Immature natural killer cell (primary cell): ENCODE measurements around the gene GUCD1. TPM values are rescaled to one million over a fixed set of nuclear protein-coding genes. Genes with fewer than 3 reads are reported as not detected.
"Not testable (repeated sequence)": the region's sequence is repeated elsewhere in the genome, so short reads cannot be mapped to it uniquely, and the experiment has no call there.

ENCODE experiments used
- DNase-seq, 3 donors: peaks; one replicate each; pipeline ENCODE4 v3.0.0; 2022; ENCODE audit warnings: mixed read lengths in 1 of 3
- H3K27ac Mint-ChIP-seq, 6 donors: one replicate each; pipeline ENCODE4 v1.8.0; 2020; ENCODE audit warnings: mixed read lengths in 6 of 6, mild to moderate bottlenecking in 5 of 6, inconsistent platforms in 4 of 6, moderate library complexity in 3 of 6
- H3K27me3 Mint-ChIP-seq, 3 donors: one replicate each; pipeline ENCODE4 v1.8.0; 2020 to 2021; ENCODE audit warnings: low read depth in 3 of 3, mild to moderate bottlenecking in 3 of 3, mixed read lengths in 3 of 3, moderate library complexity in 3 of 3, inconsistent platforms in 1 of 3
- H3K36me3 Mint-ChIP-seq, 3 donors: one replicate each; pipeline ENCODE4 v1.8.0; 2020; ENCODE audit warnings: mixed read lengths in 3 of 3, inconsistent platforms in 2 of 3, mild to moderate bottlenecking in 2 of 3
- H3K4me1 Mint-ChIP-seq, 2 donors: one replicate each; pipeline ENCODE4 v1.8.0; 2020; ENCODE audit warnings: inconsistent platforms in 2 of 2, mild to moderate bottlenecking in 2 of 2, mixed read lengths in 2 of 2, moderate library complexity in 1 of 2
- H3K4me3 Mint-ChIP-seq, 5 donors: one replicate each; pipeline ENCODE4 v1.8.0; 2020; ENCODE audit warnings: mild to moderate bottlenecking in 5 of 5, mixed read lengths in 5 of 5, inconsistent platforms in 3 of 5, moderate library complexity in 3 of 5
- H3K9me3 Mint-ChIP-seq, 6 donors: one replicate each; pipeline ENCODE4 v1.8.0; 2020; ENCODE audit warnings: mild to moderate bottlenecking in 6 of 6, mixed read lengths in 6 of 6, inconsistent platforms in 4 of 6, moderate library complexity in 3 of 6
- polyA plus RNA-seq, 3 donors: library from polyadenylated mRNA; unstranded; fragments of 300-500 nt; fragmentation: Illumina TruSeq; gene quantifications; one replicate each; pipeline ENCODE4 v1.2.3, GENCODE V29; 2021

The GUCD1 gene
- polyA plus RNA-seq = 10 to 100 TPM; 41.1 to 65.1 (median 64.1) TPM

GRCh38 chr22:24554313-24555164, at the start of gene GUCD1:
TSS of gene GUCD1 (minus strand) at chr22:24555138. CDS start at chr22:24554991, 147 bp downstream.
- Mint-ChIP-seq H3K27me3 (peaks cover 4 to 11% (median 6%) of the 10 kb centered on the region in 3 donors), H3K4me3 (peak within 1 kb of the TSS; percentile 94 to 98 (median 97)), H3K4me1 (peaks cover 58 to 74% of the 10 kb centered on the region in 2 donors), H3K9me3 (no peaks in the 10 kb centered on the region), H3K27ac (peak within 1 kb of the TSS; percentile 95 to 99 (median 97)), H3K36me3 (peaks cover 0 to 22% (median 0%) of the 10 kb centered on the region in 3 donors)
- peak in 2 of 3 donors; percentile 24 to 29 for DNase-seq

- not testable (repeated sequence) for H3K27me3 Mint-ChIP-seq, H3K36me3 Mint-ChIP-seq, H3K9me3 Mint-ChIP-seq
- Mint-ChIP-seq H3K4me1 (peaks cover 44% of the 10 kb centered on the region in 2 donors), H3K27ac (peak overlapping the region; percentile 67 to 91 (median 84)), H3K4me3 (peak overlapping the region; percentile 65 to 78 (median 72))
- DNase-seq = peak; percentile 34 to 38 (median 38)
Observed at GRCh38 chr22:24603770-24604629, 49.1 kb upstream of the GUCD1 start.

- H3K27me3 Mint-ChIP-seq, H3K9me3 Mint-ChIP-seq, DNase-seq, H3K36me3 Mint-ChIP-seq: not testable (repeated sequence)
- H3K4me3 Mint-ChIP-seq = peak within 1 kb of the TSS; percentile 68 to 78 (median 72)
- peak within 1 kb of the TSS; percentile 67 to 91 (median 84) for H3K27ac Mint-ChIP-seq
- H3K4me1 Mint-ChIP-seq = peaks cover 44% of the 10 kb centered on the region in 2 donors
Observed at GRCh38 chr22:24602847-24603769, 48.2 kb upstream of the GUCD1 start, which contains the start of gene GGT1. TSS of gene GGT1 (plus strand) at chr22:24603193. CDS start at chr22:24611082, 7,889 bp downstream.

- DNase-seq, H3K9me3 Mint-ChIP-seq, H3K27me3 Mint-ChIP-seq, H3K36me3 Mint-ChIP-seq: not testable (repeated sequence)
- H3K27ac Mint-ChIP-seq = peak overlapping the region in 1 of 6 donors; percentile 83
- peak overlapping the region in 1 of 5 donors; percentile 8 for H3K4me3 Mint-ChIP-seq
- peaks cover 44% of the 10 kb centered on the region in 2 donors for H3K4me1 Mint-ChIP-seq
Observed at GRCh38 chr22:24602105-24602749, 47.3 kb upstream of the GUCD1 start.

GRCh38 chr22:24601217-24602104, 46.5 kb upstream of the GUCD1 start:
- Mint-ChIP-seq H3K4me1 (peaks cover 44% of the 10 kb centered on the region in 2 donors), H3K4me3 (peak overlapping the region in 4 of 5 donors; percentile 18 to 42 (median 38)), H3K36me3 (no peaks in the 10 kb centered on the region), H3K27ac (peak overlapping the region in 4 of 6 donors; percentile 32 to 83 (median 56)), H3K27me3 (peaks cover 0 to 3% (median 1%) of the 10 kb centered on the region in 3 donors), H3K9me3 (no peaks in the 10 kb centered on the region)
- DNase-seq = peak; percentile 30 to 44 (median 35)

GRCh38 chr22:24599958-24600715, 45.2 kb upstream of the GUCD1 start:
- peak overlapping the region in 2 of 6 donors; percentile 46 to 69 for H3K27ac Mint-ChIP-seq

GRCh38 chr22:24599514-24599913, 44.6 kb upstream of the GUCD1 start:
- DNase-seq = no peak
- Mint-ChIP-seq H3K9me3 (no peaks in the 10 kb centered on the region), H3K27ac (peak overlapping the region in 4 of 6 donors; percentile 36 to 62 (median 46))

More at GRCh38 chr22:24599958-24600715, 45.2 kb upstream of the GUCD1 start:
- not testable (repeated sequence) for H3K36me3 Mint-ChIP-seq, H3K27me3 Mint-ChIP-seq, H3K4me3 Mint-ChIP-seq, H3K9me3 Mint-ChIP-seq, DNase-seq
- peaks cover 44% of the 10 kb centered on the region in 2 donors for H3K4me1 Mint-ChIP-seq

GRCh38 chr22:24597076-24597475, 42.1 kb upstream of the GUCD1 start:
- not testable (repeated sequence) for H3K36me3 Mint-ChIP-seq, H3K9me3 Mint-ChIP-seq, H3K27me3 Mint-ChIP-seq, H3K27ac Mint-ChIP-seq, H3K4me3 Mint-ChIP-seq, DNase-seq
- peaks cover 28 to 32% of the 10 kb centered on the region in 2 donors for H3K4me1 Mint-ChIP-seq

More at GRCh38 chr22:24599514-24599913, 44.6 kb upstream of the GUCD1 start:
- Mint-ChIP-seq H3K4me1 (peaks cover 42 to 43% of the 10 kb centered on the region in 2 donors), H3K27me3 (peaks cover 0 to 5% (median 1%) of the 10 kb centered on the region in 3 donors), H3K4me3 (peak overlapping the region in 1 of 5 donors; percentile 2), H3K36me3 (no peaks in the 10 kb centered on the region)

- H3K27ac Mint-ChIP-seq = peak overlapping the region in 1 of 6 donors; percentile 38
Observed at GRCh38 chr22:24595863-24596262, 40.9 kb upstream of the GUCD1 start.

GRCh38 chr22:24595228-24595627, 40.3 kb upstream of the GUCD1 start:
- Mint-ChIP-seq H3K27me3 (peaks cover 0 to 2% (median 2%) of the 10 kb centered on the region in 3 donors), H3K4me3 (no peak overlapping the region), H3K4me1 (peaks cover 12 to 19% of the 10 kb centered on the region in 2 donors), H3K36me3 (no peaks in the 10 kb centered on the region), H3K27ac (no peak overlapping the region), H3K9me3 (no peaks in the 10 kb centered on the region)
- DNase-seq = no peak

More at GRCh38 chr22:24595863-24596262, 40.9 kb upstream of the GUCD1 start:
- no peaks in the 10 kb centered on the region for H3K9me3 Mint-ChIP-seq
- no peaks in the 10 kb centered on the region for H3K36me3 Mint-ChIP-seq
- H3K27me3 Mint-ChIP-seq = peaks cover 0 to 3% (median 2%) of the 10 kb centered on the region in 3 donors
- H3K4me3 Mint-ChIP-seq = no peak overlapping the region
- DNase-seq = no peak
- H3K4me1 Mint-ChIP-seq = peaks cover 18 to 23% of the 10 kb centered on the region in 2 donors

GRCh38 chr22:24594569-24595120, 39.7 kb upstream of the GUCD1 start:
- H3K27ac Mint-ChIP-seq = no peak overlapping the region
- H3K36me3 Mint-ChIP-seq = no peaks in the 10 kb centered on the region
- peaks cover 12 to 14% of the 10 kb centered on the region in 2 donors for H3K4me1 Mint-ChIP-seq
- peak overlapping the region in 1 of 5 donors; percentile 68 for H3K4me3 Mint-ChIP-seq
- H3K27me3 Mint-ChIP-seq = peaks cover 0 to 4% (median 2%) of the 10 kb centered on the region in 3 donors
- DNase-seq = no peak
- no peaks in the 10 kb centered on the region for H3K9me3 Mint-ChIP-seq
